GM12878 (cell line): ENCODE measurements around the gene AFMID. TPM values are rescaled to one million over a fixed set of nuclear protein-coding genes. Genes with fewer than 3 reads are reported as not detected.

Experiments used
- BRCA1 ChIP-seq: IDR thresholded peaks from 2 replicates; pipeline ENCODE4 v1.6.1; 2011; ENCODE audit warnings: low read depth, low read length, improper control_type of control experiment
- CBX5 ChIP-seq: sonication (generic); IDR thresholded peaks from 2 replicates; pipeline ENCODE4 v1.6.1; 2016; ENCODE audit warnings: low read depth, moderate library complexity, mild to moderate bottlenecking, inconsistent platforms
- CREM ChIP-seq: IDR thresholded peaks from 2 replicates; pipeline ENCODE4 v1.6.1; 2014; ENCODE audit warnings: antibody characterized with exemption, low read depth
- FOXM1 ChIP-seq: IDR thresholded peaks from 2 replicates; pipeline ENCODE4 v1.6.1; 2012; ENCODE audit warnings: low read depth, mild to moderate bottlenecking, inconsistent platforms, low read length, moderate library complexity
- KDM1A ChIP-seq: fragments of 200-600 bp; sonication (generic); IDR thresholded peaks from 2 replicates; pipeline ENCODE4 v1.6.1; 2016; ENCODE audit warnings: borderline replicate concordance
- KLF5 ChIP-seq: fragments of 450-650 bp; IDR thresholded peaks from 2 replicates; pipeline ENCODE4 v1.6.1; 2014; ENCODE audit warnings: mild to moderate bottlenecking; ENCODE audit not compliant: partially characterized antibody
- MEF2B ChIP-seq: fragments of 450-650 bp; IDR thresholded peaks from 2 replicates; pipeline ENCODE4 v1.6.1; 2018; ENCODE audit warnings: mild to moderate bottlenecking, moderate library complexity; ENCODE audit not compliant: partially characterized antibody, poor library complexity, severe bottlenecking
- PAX5 ChIP-seq: IDR thresholded peaks from 2 replicates; pipeline ENCODE4 v1.6.1; 2011; ENCODE audit warnings: low read depth, low read length, borderline replicate concordance
- ZNF24 ChIP-seq: fragments of 450-650 bp; IDR thresholded peaks from 2 replicates; pipeline ENCODE4 v1.6.1; 2017; ENCODE audit warnings: antibody characterized with exemption, mild to moderate bottlenecking
- polyA plus RNA-seq, 11 experiments: library from polyadenylated mRNA; depleted of rRNA in 4 of 11; unstranded in 6 of 11; stranded (reverse) in 5 of 11; fragments of >200 nt; fragmentation: Nextera tagmentation in 4 of 11; fragmentation: Illumina TruSeq in 1 of 11; extraction: Ambion mirVana in 4 of 11; extraction: Trizol in 1 of 11; gene quantifications; 1 replicate in 1 of 11; 2 replicates in 10 of 11; pipeline versions ENCODE4 v1.2.1 to v1.2.3, GENCODE V29; 2011 to 2016; ENCODE audit warnings: inconsistent platforms in 2 of 11, missing spikeins in 2 of 11, low read depth in 1 of 11
- total RNA-seq, 4 experiments: library from RNA; depleted of rRNA in 3 of 4; stranded (reverse); fragments of >200 nt in 3 of 4; fragmentation: Illumina TruSeq in 1 of 4; extraction: Trizol in 1 of 4; gene quantifications; 2 replicates each; pipeline versions ENCODE4 v1.2.1 to v1.2.3, GENCODE V29; 2013 to 2021
- TF ChIP-seq, protein P1 (sequence below): IDR thresholded peaks from 2 replicates; pipeline ENCODE4 v1.6.1; 2012; ENCODE audit warnings: low read depth, low read length, improper control_type of control experiment
- TF ChIP-seq, protein P2 (sequence below): IDR thresholded peaks from 2 replicates; pipeline ENCODE4 v1.6.1; 2012; ENCODE audit warnings: low read depth, low read length, improper control_type of control experiment

Gene AFMID
- total and polyA plus RNA-seq, 10 of the 15 experiments (the other 5 are each of a cell fraction or from before 2014, with no cell fraction given), result 36.1 to 98.8 (median 51.6) TPM

DNA sequence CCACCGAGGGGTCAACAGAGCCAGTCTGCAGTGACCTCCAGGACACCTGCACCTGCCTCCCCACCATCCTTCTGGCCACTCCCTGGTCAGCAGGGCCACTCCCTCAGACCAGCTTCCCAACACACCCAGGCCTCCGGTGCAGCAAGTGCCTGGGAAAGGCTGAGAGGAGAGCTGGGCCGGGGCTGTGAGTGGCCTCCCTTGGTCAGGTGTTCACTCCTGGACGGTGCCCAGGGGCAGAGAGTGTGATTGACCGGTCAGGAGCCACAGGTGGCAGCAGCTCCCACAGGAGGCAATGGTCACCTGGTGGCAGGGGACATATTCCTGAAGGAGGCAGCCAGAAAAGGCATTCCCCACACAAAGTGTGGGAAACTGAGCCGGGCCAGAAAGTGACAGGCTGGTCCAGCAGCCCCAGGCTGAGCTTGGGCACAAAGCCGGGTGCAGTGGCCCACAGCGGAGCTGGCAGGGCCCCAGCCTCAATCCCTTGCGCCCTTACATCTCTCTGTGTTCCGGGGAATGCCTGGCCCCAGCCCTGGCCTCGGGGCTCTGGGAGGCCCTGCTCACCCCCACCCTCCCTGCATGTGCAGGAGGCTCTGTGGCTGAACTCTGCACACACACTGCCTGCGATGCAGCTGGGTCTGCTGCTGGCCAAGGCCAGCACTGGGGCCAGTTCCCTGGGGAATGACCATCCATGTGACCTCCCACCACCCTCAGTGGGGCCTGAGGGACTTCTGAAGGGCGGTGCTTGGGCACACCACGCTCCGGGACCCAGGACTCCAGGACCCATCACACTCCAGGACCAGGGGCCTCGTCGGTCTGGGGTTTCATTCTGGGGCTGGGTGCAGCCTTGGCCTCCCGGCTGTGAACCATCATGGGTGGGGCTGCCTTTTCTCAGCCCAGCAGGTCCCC is 42.2 kb upstream of the AFMID start (continued):
- TF ChIP-seq ZNF24 (no peak), CREM (no peak), KLF5 (no peak), FOXM1 (no peak), PAX5 (0 out of 2 replicates have a peak, but pooled peaks have one; percentile 0), BRCA1 (no peak), KDM1A (no peak), CBX5 (no peak), MEF2B (peak; percentile 68)
- TF ChIP-seq, protein P1, sequence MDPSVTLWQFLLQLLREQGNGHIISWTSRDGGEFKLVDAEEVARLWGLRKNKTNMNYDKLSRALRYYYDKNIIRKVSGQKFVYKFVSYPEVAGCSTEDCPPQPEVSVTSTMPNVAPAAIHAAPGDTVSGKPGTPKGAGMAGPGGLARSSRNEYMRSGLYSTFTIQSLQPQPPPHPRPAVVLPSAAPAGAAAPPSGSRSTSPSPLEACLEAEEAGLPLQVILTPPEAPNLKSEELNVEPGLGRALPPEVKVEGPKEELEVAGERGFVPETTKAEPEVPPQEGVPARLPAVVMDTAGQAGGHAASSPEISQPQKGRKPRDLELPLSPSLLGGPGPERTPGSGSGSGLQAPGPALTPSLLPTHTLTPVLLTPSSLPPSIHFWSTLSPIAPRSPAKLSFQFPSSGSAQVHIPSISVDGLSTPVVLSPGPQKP, result no peak
- TF ChIP-seq, protein P2, sequence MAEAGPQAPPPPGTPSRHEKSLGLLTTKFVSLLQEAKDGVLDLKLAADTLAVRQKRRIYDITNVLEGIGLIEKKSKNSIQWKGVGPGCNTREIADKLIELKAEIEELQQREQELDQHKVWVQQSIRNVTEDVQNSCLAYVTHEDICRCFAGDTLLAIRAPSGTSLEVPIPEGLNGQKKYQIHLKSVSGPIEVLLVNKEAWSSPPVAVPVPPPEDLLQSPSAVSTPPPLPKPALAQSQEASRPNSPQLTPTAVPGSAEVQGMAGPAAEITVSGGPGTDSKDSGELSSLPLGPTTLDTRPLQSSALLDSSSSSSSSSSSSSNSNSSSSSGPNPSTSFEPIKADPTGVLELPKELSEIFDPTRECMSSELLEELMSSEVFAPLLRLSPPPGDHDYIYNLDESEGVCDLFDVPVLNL, result no peak
